SK-N-SH (cell line): Measurements from ENCODE around the gene SUPT20H. TPM values are rescaled to one million over a fixed set of nuclear protein-coding genes. Genes with fewer than 3 reads are reported as not detected.

Source experiments
- CTCF ChIA-PET: fragments of 300-600, 350-600 bp; formaldehyde crosslinking; extraction: SDS; loops from one replicate; lab custom pipeline; 2021; lab: Yijun Ruan, JAX
- POLR2A ChIA-PET: fragments of 350-600 bp; sonication (Branson Sonifier 250); formaldehyde crosslinking; extraction: SDS; loops from one replicate; lab custom pipeline; 2020; ENCODE audit warnings: antibody characterized with exemption, inconsistent platforms; lab: Yijun Ruan, JAX
- DNase-seq: peaks from one replicate; pipeline ENCODE4 v3.0.0; 2012
- H2AFZ ChIP-seq: fragments of 200-600 bp; sonication (generic); 2 replicates; pipeline ENCODE4 v1.8.1; 2016; ENCODE audit warnings: antibody characterized with exemption, mild to moderate bottlenecking, low read depth
- H3F3A ChIP-seq: fragments of 200-600 bp; sonication (generic); replicated peaks from 2 replicates; pipeline ENCODE3; 2016; ENCODE audit warnings: antibody characterized with exemption, mild to moderate bottlenecking; ENCODE audit not compliant: insufficient read depth
- H3K27ac ChIP-seq, 2 experiments: fragments of 200-500 bp in 1 of 2; fragments of 200-600 bp in 1 of 2; sonication (Bioruptor generic) in 1 of 2; sonication (generic), shearing (Covaris generic) in 1 of 2; 2 replicates each; pipeline versions ENCODE4 v1.5.1 to v1.6.1; 2014 to 2016; ENCODE audit warnings: low read depth in 2 of 2, inconsistent platforms in 1 of 2, low read length in 1 of 2, mild to moderate bottlenecking in 1 of 2, mixed read lengths in 1 of 2
- H3K27me3 ChIP-seq: fragments of 200-600 bp; sonication (generic), shearing (Covaris generic); 2 replicates; pipeline ENCODE4 v1.6.1; 2016; ENCODE audit warnings: mixed run types; ENCODE audit not compliant: insufficient read depth
- H3K36me3 ChIP-seq, 2 experiments: fragments of 200-500 bp in 1 of 2; fragments of 200-600 bp in 1 of 2; sonication (Bioruptor generic) in 1 of 2; sonication (generic) in 1 of 2; replicated peaks in 1 of 2; 2 replicates each; pipeline versions ENCODE3 to v1.5.1; 2014 to 2016; ENCODE audit warnings: low read length in 1 of 2, mild to moderate bottlenecking in 1 of 2; ENCODE audit not compliant: insufficient read depth in 2 of 2, control insufficient read depth in 1 of 2
- H3K4me1 ChIP-seq, 2 experiments: fragments of 200-500 bp in 1 of 2; fragments of 200-600 bp in 1 of 2; sonication (Bioruptor generic) in 1 of 2; sonication (generic), shearing (Covaris generic) in 1 of 2; 2 replicates each; pipeline versions ENCODE4 v1.5.1 to v1.6.1; 2014 to 2016; ENCODE audit warnings: low read depth in 1 of 2, low read length in 1 of 2, mixed run types in 1 of 2; ENCODE audit not compliant: insufficient read depth in 2 of 2, control insufficient read depth in 1 of 2
- H3K4me2 ChIP-seq: fragments of 200-600 bp; sonication (generic), shearing (Covaris generic); 2 replicates; pipeline ENCODE4 v1.6.1; 2017; ENCODE audit warnings: mixed run types
- H3K4me3 ChIP-seq, 2 experiments: fragments of 200-500 bp in 1 of 2; fragments of 200-600 bp in 1 of 2; sonication (Bioruptor generic) in 1 of 2; sonication (generic), shearing (Covaris generic) in 1 of 2; 2 replicates each; pipeline versions ENCODE4 v1.5.1 to v1.8.1; 2014 to 2016; ENCODE audit warnings: low read depth in 2 of 2, inconsistent platforms in 1 of 2, low read length in 1 of 2, mild to moderate bottlenecking in 1 of 2, mixed read lengths in 1 of 2, moderate library complexity in 1 of 2
- H3K79me2 ChIP-seq: fragments of 200-600 bp; sonication (generic); 2 replicates; pipeline ENCODE4 v1.8.1; 2017; ENCODE audit warnings: mild to moderate bottlenecking; ENCODE audit not compliant: insufficient read depth
- H3K9ac ChIP-seq: fragments of 200-600 bp; sonication (generic); 2 replicates; pipeline ENCODE4 v1.6.1; 2017; ENCODE audit warnings: mixed run types
- H3K9me2 ChIP-seq: fragments of 200-600 bp; sonication (generic); 2 replicates; pipeline ENCODE4 v1.6.1; 2017; ENCODE audit warnings: mixed run types
- H3K9me3 ChIP-seq: fragments of 200-600 bp; sonication (generic); 2 replicates; pipeline ENCODE4 v1.6.1; 2017; ENCODE audit warnings: mixed run types, mild to moderate bottlenecking, moderate library complexity
- H4K20me1 ChIP-seq: fragments of 200-600 bp; sonication (generic); 2 replicates; pipeline ENCODE4 v1.6.1; 2017; ENCODE audit warnings: mild to moderate bottlenecking, mixed run types; ENCODE audit not compliant: insufficient read depth
- CHD2 ChIP-seq: fragments of 150-350 bp; IDR thresholded peaks from 2 replicates; pipeline ENCODE4 v1.6.1; 2018; ENCODE audit warnings: low read length; ENCODE audit not compliant: partially characterized antibody
- ELF1 ChIP-seq: IDR thresholded peaks from 2 replicates; pipeline ENCODE4 v1.4.0; 2012
- FOSL2 ChIP-seq: IDR thresholded peaks from 2 replicates; pipeline ENCODE4 v1.4.0; 2012; ENCODE audit warnings: low read depth, mild to moderate bottlenecking, moderate library complexity, borderline replicate concordance
- FOXJ3 ChIP-seq: sonication (generic); formaldehyde crosslinking; IDR thresholded peaks from 2 replicates; pipeline ENCODE4 v1.5.1; 2020; ENCODE audit warnings: mild to moderate bottlenecking, missing genetic modification reagents
- FOXM1 ChIP-seq: IDR thresholded peaks from 2 replicates; pipeline ENCODE4 v1.4.0; 2012; ENCODE audit warnings: low read depth, mild to moderate bottlenecking
- GABPA ChIP-seq: IDR thresholded peaks from 2 replicates; pipeline ENCODE4 v1.4.0; 2012; ENCODE audit warnings: low read depth, mild to moderate bottlenecking
- GATA2 ChIP-seq: sonication (generic); formaldehyde crosslinking; IDR thresholded peaks from 2 replicates; pipeline ENCODE4 v1.5.0; 2020; ENCODE audit warnings: mild to moderate bottlenecking, missing genetic modification reagents
- JUND ChIP-seq: IDR thresholded peaks from 2 replicates; pipeline ENCODE4 v1.4.0; 2012
- NFIC ChIP-seq: IDR thresholded peaks from 2 replicates; pipeline ENCODE4 v1.4.0; 2012; ENCODE audit warnings: borderline replicate concordance
- POLR2AphosphoS5 ChIP-seq: IDR thresholded peaks from 2 replicates; pipeline ENCODE4 v1.6.1; 2012; ENCODE audit warnings: low read depth, low read length
- RCOR1 ChIP-seq: fragments of 150-350 bp; IDR thresholded peaks from 2 replicates; pipeline ENCODE4 v1.6.1; 2017; ENCODE audit warnings: antibody characterized with exemption, low read length
- RFX5 ChIP-seq: IDR thresholded peaks from 2 replicates; pipeline ENCODE4 v1.6.1; 2012; ENCODE audit warnings: mild to moderate bottlenecking, improper control_type of control experiment, low read length
- SMC3 ChIP-seq: IDR thresholded peaks from 2 replicates; pipeline ENCODE4 v1.6.1; 2012; ENCODE audit warnings: low read depth, low read length, improper control_type of control experiment
- TCF12 ChIP-seq: IDR thresholded peaks from 2 replicates; pipeline ENCODE4 v1.4.0; 2012
- YY1 ChIP-seq: IDR thresholded peaks from 2 replicates; pipeline ENCODE4 v1.4.0; 2012; ENCODE audit warnings: low read depth, mild to moderate bottlenecking
- WGBS: methylation state at CpG from one replicate; pipeline ENCODE4 v1.1.6; 2017; ENCODE audit warnings: low lambda C conversion rate; 5-methylcytosine and 5-hydroxymethylcytosine counted together
- polyA plus RNA-seq, 3 experiments: library from polyadenylated mRNA; depleted of rRNA; stranded (reverse); fragments of >200 nt; gene quantifications; 2 replicates each; pipeline ENCODE4 v1.2.3, GENCODE V29; 2012
- TF ChIP-seq, protein P1 (sequence below): fragments of 150-350 bp; IDR thresholded peaks from 2 replicates; pipeline ENCODE4 v1.6.1; 2017; ENCODE audit warnings: antibody characterized with exemption, low read length, low read depth, borderline replicate concordance
- TF ChIP-seq, protein P2 (sequence below): IDR thresholded peaks from 2 replicates; pipeline ENCODE4; 2012
- TF ChIP-seq, protein P3 (sequence below): IDR thresholded peaks from 2 replicates; pipeline ENCODE4 v1.6.1; 2012; ENCODE audit warnings: mild to moderate bottlenecking, low read depth, low read length, moderate library complexity
- TF ChIP-seq, protein P4 (sequence below): fragments of 150-350 bp; IDR thresholded peaks from 2 replicates; pipeline ENCODE4 v1.6.1; 2016; ENCODE audit warnings: mild to moderate bottlenecking, low read depth, low read length
- TF ChIP-seq, protein P5 (sequence below): fragments of 200-600 bp; sonication (generic); IDR thresholded peaks from 2 replicates; pipeline ENCODE4 v1.6.1; 2017; ENCODE audit warnings: antibody characterized with exemption, mild to moderate bottlenecking, moderate library complexity
- TF ChIP-seq, protein P6 (sequence below): IDR thresholded peaks from 2 replicates; pipeline ENCODE4 v1.4.0; 2012; ENCODE audit warnings: low read depth

SUPT20H gene
- polyA plus RNA-seq, 1 of the 3 experiments (the other 2 are of a cell fraction), result 39.4 TPM

DNA sequence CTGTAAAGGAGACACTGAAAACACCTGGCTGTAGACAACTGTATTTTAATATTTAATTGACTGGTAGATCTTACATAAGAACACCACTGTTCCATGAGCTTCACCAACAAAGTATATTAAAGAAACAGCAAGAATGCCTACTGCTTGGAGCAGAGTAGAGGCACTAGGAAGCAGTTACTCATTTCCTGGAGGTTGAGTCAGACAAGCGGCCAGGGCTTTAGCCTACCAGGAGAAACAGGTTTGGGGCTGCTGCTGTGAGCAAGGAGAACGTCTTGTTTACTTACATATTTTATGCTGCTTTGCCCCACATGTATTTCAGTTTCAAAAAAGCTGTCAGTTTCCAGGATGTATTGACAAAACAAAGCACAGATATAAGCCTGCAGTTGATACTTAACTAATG is 93.7 kb downstream of the SUPT20H start:
- H3K4me3 ChIP-seq, result no peak overlapping the region
- H3K27ac ChIP-seq, result peak overlapping the region in 1 of 2 experiments; percentile 79; a peak in 2 of 4 replicates
- peak overlapping the region; percentile 56 for H3K4me2 ChIP-seq
- no peaks in the 10 kb centered on the region for H3K27me3 ChIP-seq
- 27% methylated on average over 2 of the region's 2 CpGs for WGBS
- DNase-seq, result no peak
- H3K79me2 ChIP-seq, result no peaks in the 10 kb centered on the region; the same call in 1 of the 2 replicates
- no peaks in the 10 kb centered on the region for H3K9me2 ChIP-seq
- H3K9ac ChIP-seq, result peak overlapping the region; percentile 53; the same call in 1 of the 2 replicates
- H4K20me1 ChIP-seq, result no peaks in the 10 kb centered on the region
- peaks cover 58 to 76% of the 10 kb centered on the region in 2 experiments for H3K36me3 ChIP-seq
- no peaks in the 10 kb centered on the region for H3K9me3 ChIP-seq
- H3K4me1 ChIP-seq, result peaks cover 0 to 15% of the 10 kb centered on the region in 2 experiments; a peak in 1 of 4 replicates
- ChIA-PET POLR2A (no interaction called here), CTCF (interaction anchor here (0.9 to 3.8 kb wide), 3 partner anchors 15 to 108 kb away, joined by 3 to 16 read pairs (median 8); no protein-coding TSS in a partner anchor)
- no peak for TF ChIP-seq RFX5
- TF ChIP-seq FOSL2, result peak; percentile 82
- TF ChIP-seq, protein P1, sequence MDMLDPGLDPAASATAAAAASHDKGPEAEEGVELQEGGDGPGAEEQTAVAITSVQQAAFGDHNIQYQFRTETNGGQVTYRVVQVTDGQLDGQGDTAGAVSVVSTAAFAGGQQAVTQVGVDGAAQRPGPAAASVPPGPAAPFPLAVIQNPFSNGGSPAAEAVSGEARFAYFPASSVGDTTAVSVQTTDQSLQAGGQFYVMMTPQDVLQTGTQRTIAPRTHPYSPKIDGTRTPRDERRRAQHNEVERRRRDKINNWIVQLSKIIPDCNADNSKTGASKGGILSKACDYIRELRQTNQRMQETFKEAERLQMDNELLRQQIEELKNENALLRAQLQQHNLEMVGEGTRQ, result no peak
- TF ChIP-seq TCF12, result 0 out of 2 replicates have a peak, but pooled peaks have one; percentile 13
- TF ChIP-seq JUND, result peak; percentile 66
- TF ChIP-seq ELF1, result no peak
- TF ChIP-seq, protein P2, sequence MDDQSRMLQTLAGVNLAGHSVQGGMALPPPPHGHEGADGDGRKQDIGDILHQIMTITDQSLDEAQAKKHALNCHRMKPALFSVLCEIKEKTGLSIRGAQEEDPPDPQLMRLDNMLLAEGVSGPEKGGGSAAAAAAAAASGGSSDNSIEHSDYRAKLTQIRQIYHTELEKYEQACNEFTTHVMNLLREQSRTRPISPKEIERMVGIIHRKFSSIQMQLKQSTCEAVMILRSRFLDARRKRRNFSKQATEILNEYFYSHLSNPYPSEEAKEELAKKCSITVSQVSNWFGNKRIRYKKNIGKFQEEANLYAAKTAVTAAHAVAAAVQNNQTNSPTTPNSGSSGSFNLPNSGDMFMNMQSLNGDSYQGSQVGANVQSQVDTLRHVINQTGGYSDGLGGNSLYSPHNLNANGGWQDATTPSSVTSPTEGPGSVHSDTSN, result no peak; the same call in 1 of the 2 replicates
- TF ChIP-seq, protein P3, sequence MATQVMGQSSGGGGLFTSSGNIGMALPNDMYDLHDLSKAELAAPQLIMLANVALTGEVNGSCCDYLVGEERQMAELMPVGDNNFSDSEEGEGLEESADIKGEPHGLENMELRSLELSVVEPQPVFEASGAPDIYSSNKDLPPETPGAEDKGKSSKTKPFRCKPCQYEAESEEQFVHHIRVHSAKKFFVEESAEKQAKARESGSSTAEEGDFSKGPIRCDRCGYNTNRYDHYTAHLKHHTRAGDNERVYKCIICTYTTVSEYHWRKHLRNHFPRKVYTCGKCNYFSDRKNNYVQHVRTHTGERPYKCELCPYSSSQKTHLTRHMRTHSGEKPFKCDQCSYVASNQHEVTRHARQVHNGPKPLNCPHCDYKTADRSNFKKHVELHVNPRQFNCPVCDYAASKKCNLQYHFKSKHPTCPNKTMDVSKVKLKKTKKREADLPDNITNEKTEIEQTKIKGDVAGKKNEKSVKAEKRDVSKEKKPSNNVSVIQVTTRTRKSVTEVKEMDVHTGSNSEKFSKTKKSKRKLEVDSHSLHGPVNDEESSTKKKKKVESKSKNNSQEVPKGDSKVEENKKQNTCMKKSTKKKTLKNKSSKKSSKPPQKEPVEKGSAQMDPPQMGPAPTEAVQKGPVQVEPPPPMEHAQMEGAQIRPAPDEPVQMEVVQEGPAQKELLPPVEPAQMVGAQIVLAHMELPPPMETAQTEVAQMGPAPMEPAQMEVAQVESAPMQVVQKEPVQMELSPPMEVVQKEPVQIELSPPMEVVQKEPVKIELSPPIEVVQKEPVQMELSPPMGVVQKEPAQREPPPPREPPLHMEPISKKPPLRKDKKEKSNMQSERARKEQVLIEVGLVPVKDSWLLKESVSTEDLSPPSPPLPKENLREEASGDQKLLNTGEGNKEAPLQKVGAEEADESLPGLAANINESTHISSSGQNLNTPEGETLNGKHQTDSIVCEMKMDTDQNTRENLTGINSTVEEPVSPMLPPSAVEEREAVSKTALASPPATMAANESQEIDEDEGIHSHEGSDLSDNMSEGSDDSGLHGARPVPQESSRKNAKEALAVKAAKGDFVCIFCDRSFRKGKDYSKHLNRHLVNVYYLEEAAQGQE, result no peak
- no peak for TF ChIP-seq FOXJ3
- TF ChIP-seq GATA2 (CRISPR knock-in tag), result no peak
- no peak for TF ChIP-seq NFIC
- no peak for TF ChIP-seq POLR2AphosphoS5
- no peak for TF ChIP-seq CHD2
- no peak for TF ChIP-seq FOXM1
- TF ChIP-seq YY1, result no peak
- TF ChIP-seq SMC3, result no peak
- TF ChIP-seq, protein P4, sequence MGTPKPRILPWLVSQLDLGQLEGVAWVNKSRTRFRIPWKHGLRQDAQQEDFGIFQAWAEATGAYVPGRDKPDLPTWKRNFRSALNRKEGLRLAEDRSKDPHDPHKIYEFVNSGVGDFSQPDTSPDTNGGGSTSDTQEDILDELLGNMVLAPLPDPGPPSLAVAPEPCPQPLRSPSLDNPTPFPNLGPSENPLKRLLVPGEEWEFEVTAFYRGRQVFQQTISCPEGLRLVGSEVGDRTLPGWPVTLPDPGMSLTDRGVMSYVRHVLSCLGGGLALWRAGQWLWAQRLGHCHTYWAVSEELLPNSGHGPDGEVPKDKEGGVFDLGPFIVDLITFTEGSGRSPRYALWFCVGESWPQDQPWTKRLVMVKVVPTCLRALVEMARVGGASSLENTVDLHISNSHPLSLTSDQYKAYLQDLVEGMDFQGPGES, result no peak
- peak; percentile 43; the same call in 1 of the 2 replicates for TF ChIP-seq GABPA
- TF ChIP-seq RCOR1, result no peak
- TF ChIP-seq, protein P5, sequence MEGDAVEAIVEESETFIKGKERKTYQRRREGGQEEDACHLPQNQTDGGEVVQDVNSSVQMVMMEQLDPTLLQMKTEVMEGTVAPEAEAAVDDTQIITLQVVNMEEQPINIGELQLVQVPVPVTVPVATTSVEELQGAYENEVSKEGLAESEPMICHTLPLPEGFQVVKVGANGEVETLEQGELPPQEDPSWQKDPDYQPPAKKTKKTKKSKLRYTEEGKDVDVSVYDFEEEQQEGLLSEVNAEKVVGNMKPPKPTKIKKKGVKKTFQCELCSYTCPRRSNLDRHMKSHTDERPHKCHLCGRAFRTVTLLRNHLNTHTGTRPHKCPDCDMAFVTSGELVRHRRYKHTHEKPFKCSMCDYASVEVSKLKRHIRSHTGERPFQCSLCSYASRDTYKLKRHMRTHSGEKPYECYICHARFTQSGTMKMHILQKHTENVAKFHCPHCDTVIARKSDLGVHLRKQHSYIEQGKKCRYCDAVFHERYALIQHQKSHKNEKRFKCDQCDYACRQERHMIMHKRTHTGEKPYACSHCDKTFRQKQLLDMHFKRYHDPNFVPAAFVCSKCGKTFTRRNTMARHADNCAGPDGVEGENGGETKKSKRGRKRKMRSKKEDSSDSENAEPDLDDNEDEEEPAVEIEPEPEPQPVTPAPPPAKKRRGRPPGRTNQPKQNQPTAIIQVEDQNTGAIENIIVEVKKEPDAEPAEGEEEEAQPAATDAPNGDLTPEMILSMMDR, result no peak
- TF ChIP-seq, protein P6, sequence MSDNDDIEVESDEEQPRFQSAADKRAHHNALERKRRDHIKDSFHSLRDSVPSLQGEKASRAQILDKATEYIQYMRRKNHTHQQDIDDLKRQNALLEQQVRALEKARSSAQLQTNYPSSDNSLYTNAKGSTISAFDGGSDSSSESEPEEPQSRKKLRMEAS, result no peak
- peaks cover 19% of the 10 kb centered on the region for H3F3A ChIP-seq
- H2AFZ ChIP-seq, result no peak overlapping the region
